Loucy (cell line): ENCODE measurements around the gene CREG2.

Experiments
- CTCF ChIP-seq: fragments of 200-600 bp; sonication (generic); conservative IDR thresholded peaks from 2 replicates; pipeline ENCODE4 v1.5.1; 2014; ENCODE audit warnings: mild to moderate bottlenecking, antibody characterized with exemption, low read length
- EZH2phosphoT487 ChIP-seq: fragments of 200-600 bp; IDR thresholded peaks from 2 replicates; pipeline ENCODE4 v1.6.1; 2018; ENCODE audit warnings: antibody characterized with exemption, mild to moderate bottlenecking, moderate library complexity, borderline replicate concordance

- TF ChIP-seq EZH2phosphoT487: no peak
- no peak for TF ChIP-seq CTCF
Measured at GRCh38 chr2:101305035-101305434, 82.3 kb downstream of the CREG2 start.
